Hematopoietic multipotent progenitor cell (in vitro differentiated cells): ENCODE measurements around the gene RBPJL. TPM values are rescaled to one million over a fixed set of nuclear protein-coding genes. Genes with fewer than 3 reads are reported as not detected.

Source experiments
- DNase-seq, 3 donors: peaks; one replicate each; pipeline ENCODE4 v3.0.0-alpha.2; 2011 to 2015; ENCODE audit warnings: low read depth in 2 of 3, low spot score in 2 of 3
- total RNA-seq: library from RNA; depleted of rRNA; stranded (reverse); fragments of >200 nt; gene quantifications from one replicate; pipeline ENCODE4 v1.2.3, GENCODE V29; 2012

Gene RBPJL
- total RNA-seq, 1 donor: not detected

GRCh38 chr20:45358282-45359068, 51.8 kb downstream of the RBPJL start:
- DNase-seq: no peak

- no peak for DNase-seq
These were observed 52.4 kb downstream of the RBPJL start for GRCh38 chr20:45359069-45359405.

GRCh38 chr20:45359406-45360148, 52.9 kb downstream of the RBPJL start:
- DNase-seq: no peak

- DNase-seq: no peak
These were observed 55.2 kb downstream of the RBPJL start for GRCh38 chr20:45361793-45362192.

- peak; percentile 98 to 99 (median 98) for DNase-seq
These were observed 56.4 kb downstream of the RBPJL start, which contains the start of gene SYS1 for GRCh38 chr20:45362804-45363610. Gene SYS1, plus strand, starts transcription at chr20:45363156. Its CDS starts 376 bp downstream, at chr20:45363532.

GRCh38 chr20:45363611-45364492, 57.2 kb downstream of the RBPJL start:
- DNase-seq: no peak

GRCh38 chr20:45365444-45365970, 58.9 kb downstream of the RBPJL start:
- DNase-seq: no peak

GRCh38 chr20:45366192-45366591, 59.6 kb downstream of the RBPJL start:
- no peak for DNase-seq

GRCh38 chr20:45366631-45367030, 60.0 kb downstream of the RBPJL start:
- DNase-seq: no peak

GRCh38 chr20:45367126-45367525, 60.5 kb downstream of the RBPJL start:
- DNase-seq: no peak

Other genes starting within 250 kb of the RBPJL start
- gene KCNS1, start 205.7 kb upstream of the RBPJL start, total RNA-seq: 0.54 TPM
- not detected for gene WFDC5, start 191.7 kb upstream of the RBPJL start, total RNA-seq
- not detected for gene WFDC12, start 182.4 kb upstream of the RBPJL start, total RNA-seq
- gene PI3, start 131.9 kb upstream of the RBPJL start, total RNA-seq: not detected
- gene SEMG1, start 99.8 kb upstream of the RBPJL start, total RNA-seq: not detected
- not detected for gene SEMG2, start 85.5 kb upstream of the RBPJL start, total RNA-seq
- gene SLPI, start 52.3 kb upstream of the RBPJL start, total RNA-seq: not detected
- gene MATN4, start 1.5 kb downstream of the RBPJL start, total RNA-seq: under 0.01 TPM
- 4.0 TPM for gene SDC4, start 41.6 kb downstream of the RBPJL start, total RNA-seq
- gene SYS1, start 56.3 kb downstream of the RBPJL start, total RNA-seq: 31.2 TPM
- not detected for gene TP53TG5, start 71.5 kb downstream of the RBPJL start, total RNA-seq
- gene DBNDD2, start 101.4 kb downstream of the RBPJL start, total RNA-seq: 7.0 TPM
- 116 TPM for gene PIGT, start 109.3 kb downstream of the RBPJL start, total RNA-seq
- not detected for gene WFDC2, start 162.9 kb downstream of the RBPJL start, total RNA-seq
- gene SPINT3, start 208.8 kb downstream of the RBPJL start, total RNA-seq: not detected
- not detected for gene WFDC6, start 232.6 kb downstream of the RBPJL start, total RNA-seq
- gene EPPIN, start 240.6 kb downstream of the RBPJL start, total RNA-seq: not detected